CD14-positive monocyte (primary cell): ENCODE results near the gene RAB40A. TPM values are rescaled to one million over a fixed set of nuclear protein-coding genes. Genes with fewer than 3 reads are reported as not detected.

Source experiments
- DNase-seq, 3 donors: peaks; one replicate each; pipeline ENCODE4 v3.0.0-alpha.2; 2011 to 2022
- H2AFZ ChIP-seq: 2 replicates; pipeline ENCODE4 v1.6.0; 2012; ENCODE audit warnings: mild to moderate bottlenecking, low read depth, low read length, inconsistent platforms; ENCODE audit not compliant: insufficient read depth, poor library complexity, severe bottlenecking
- H3K27ac ChIP-seq, 2 donors: 1 replicate in 1 of 2; 2 replicates in 1 of 2; pipeline ENCODE4 v1.5.1; 2012 to 2013; ENCODE audit warnings: low read length in 2 of 2, control low read depth in 1 of 2, inconsistent platforms in 1 of 2, low read depth in 1 of 2, mild to moderate bottlenecking in 1 of 2
- H3K27me3 ChIP-seq, 2 donors: one replicate each; pipeline versions ENCODE4 v1.6.0 to v1.6.1; 2011 to 2013; ENCODE audit warnings: low read length in 2 of 2; ENCODE audit not compliant: control insufficient read depth in 2 of 2, insufficient read depth in 2 of 2
- H3K36me3 ChIP-seq, 2 donors: replicated peaks in 1 of 2; 1 replicate in 1 of 2; 2 replicates in 1 of 2; pipeline versions ENCODE4 v1.5.1 to v1.6.1; 2012 to 2013; ENCODE audit warnings: low read length in 2 of 2, control low read depth in 1 of 2, inconsistent platforms in 1 of 2, mild to moderate bottlenecking in 1 of 2; ENCODE audit not compliant: insufficient read depth in 2 of 2, control insufficient read depth in 1 of 2
- H3K4me1 ChIP-seq, 2 donors: 1 replicate in 1 of 2; 2 replicates in 1 of 2; pipeline versions ENCODE4 v1.5.1 to v1.6.1; 2012 to 2013; ENCODE audit warnings: low read length in 2 of 2, control low read depth in 1 of 2, inconsistent platforms in 1 of 2, mild to moderate bottlenecking in 1 of 2, moderate library complexity in 1 of 2; ENCODE audit not compliant: insufficient read depth in 2 of 2, control insufficient read depth in 1 of 2
- H3K4me2 ChIP-seq: replicated peaks from 2 replicates; pipeline ENCODE3; 2012; ENCODE audit warnings: low read length, moderate library complexity, mild to moderate bottlenecking; ENCODE audit not compliant: poor library complexity, severe bottlenecking; ENCODE audit errors: extremely low read depth
- H3K4me3 ChIP-seq, 3 experiments: fragments of 200-600 bp in 1 of 3; sonication (generic) in 1 of 3; replicated peaks in 1 of 3; 1 replicate in 2 of 3; 2 replicates in 1 of 3; pipeline ENCODE4 v1.5.1; 2011 to 2013; ENCODE audit warnings: low read length in 3 of 3, mild to moderate bottlenecking in 3 of 3, control low read depth in 2 of 3, low read depth in 2 of 3, inconsistent platforms in 1 of 3, moderate library complexity in 1 of 3
- H3K79me2 ChIP-seq: 2 replicates; pipeline ENCODE4 v1.6.0; 2012; ENCODE audit warnings: mild to moderate bottlenecking, control low read depth, inconsistent platforms, low read length, moderate library complexity; ENCODE audit not compliant: insufficient read depth
- H3K9ac ChIP-seq: 2 replicates; pipeline ENCODE4 v1.6.0; 2017; ENCODE audit warnings: low read length, mild to moderate bottlenecking; ENCODE audit not compliant: insufficient read depth, poor library complexity, severe bottlenecking
- H3K9me3 ChIP-seq, 2 donors: replicated peaks in 1 of 2; 1 replicate in 1 of 2; 2 replicates in 1 of 2; pipeline versions ENCODE4 v1.5.1 to v1.6.1; 2012 to 2013; ENCODE audit warnings: low read length in 2 of 2, control low read depth in 1 of 2; ENCODE audit not compliant: control insufficient read depth in 1 of 2, insufficient read depth in 1 of 2
- H4K20me1 ChIP-seq: 2 replicates; pipeline ENCODE4 v1.6.0; 2012; ENCODE audit warnings: mild to moderate bottlenecking, low read length, control low read depth, moderate library complexity; ENCODE audit not compliant: insufficient read depth
- H3K27ac Mint-ChIP-seq, 7 donors: one replicate each; pipeline ENCODE4 v1.8.0; 2020; ENCODE audit warnings: mild to moderate bottlenecking in 7 of 7, mixed read lengths in 7 of 7, moderate library complexity in 6 of 7, inconsistent platforms in 2 of 7
- H3K27me3 Mint-ChIP-seq, 3 donors: one replicate each; pipeline ENCODE4 v1.8.0; 2021 to 2022; ENCODE audit warnings: low read depth in 3 of 3, mild to moderate bottlenecking in 3 of 3, mixed read lengths in 3 of 3, moderate library complexity in 3 of 3, inconsistent platforms in 1 of 3
- H3K36me3 Mint-ChIP-seq, 2 donors: one replicate each; pipeline ENCODE4 v1.8.0; 2020; ENCODE audit warnings: mixed read lengths in 2 of 2, inconsistent platforms in 1 of 2, mild to moderate bottlenecking in 1 of 2
- H3K4me1 Mint-ChIP-seq: one replicate; pipeline ENCODE4 v1.8.0; 2020; ENCODE audit warnings: mild to moderate bottlenecking, mixed read lengths
- H3K4me3 Mint-ChIP-seq, 2 donors: one replicate each; pipeline ENCODE4 v1.8.0; 2020; ENCODE audit warnings: mild to moderate bottlenecking in 2 of 2, mixed read lengths in 2 of 2, moderate library complexity in 1 of 2
- H3K9me3 Mint-ChIP-seq, 7 donors: one replicate each; pipeline ENCODE4 v1.8.0; 2020 to 2022; ENCODE audit warnings: mixed read lengths in 7 of 7, mild to moderate bottlenecking in 6 of 7, moderate library complexity in 6 of 7, inconsistent platforms in 2 of 7
- CTCF ChIP-seq: fragments of 200-600 bp; IDR thresholded peaks from one replicate; pipeline ENCODE4 v1.8.0; 2022; ENCODE audit warnings: antibody characterized with exemption, mild to moderate bottlenecking
- WGBS: methylation state at CpG from one replicate; pipeline ENCODE4 v1.1.5; 2013; ENCODE audit warnings: missing lambda C conversion rate; ENCODE audit not compliant: insufficient coverage; 5-methylcytosine and 5-hydroxymethylcytosine counted together
- intact Hi-C, 2 donors: fragments of 100-400 bp; cut with micrococcal nuclease; formaldehyde crosslinking; loops; one replicate each; pipeline versions ENCODE4 v1.15.0 to v1.15.1; 2023
- polyA plus RNA-seq, 3 donors: library from polyadenylated mRNA; depleted of rRNA in 1 of 3; unstranded in 2 of 3; stranded (reverse) in 1 of 3; fragments of 300-500 nt in 2 of 3; fragments of >200 nt in 1 of 3; fragmentation: Illumina TruSeq in 2 of 3; gene quantifications; 1 replicate in 2 of 3; 2 replicates in 1 of 3; pipeline ENCODE4 v1.2.3, GENCODE V29; 2012 to 2021

RAB40A gene
- polyA plus RNA-seq, 3 donors: not detected

GRCh38 chrX:103488332-103488731, 31.0 kb downstream of the RAB40A start:
- Histone ChIP-seq H3K4me3 (no peak overlapping the region), H2AFZ (no peak overlapping the region), H4K20me1 (no peaks in the 10 kb centered on the region), H3K9me3 (no peaks in the 10 kb centered on the region), H3K4me2 (no peak overlapping the region), H3K9ac (no peak overlapping the region), H3K36me3 (no peaks in the 10 kb centered on the region), H3K27me3 (no peaks in the 10 kb centered on the region), H3K79me2 (no peaks in the 10 kb centered on the region), H3K27ac (no peak overlapping the region), H3K4me1 (no peaks in the 10 kb centered on the region)
- no peak for DNase-seq
- Mint-ChIP-seq H3K4me3 (no peak overlapping the region), H3K27ac (no peak overlapping the region), H3K36me3 (no peaks in the 10 kb centered on the region), H3K9me3 (no peaks in the 10 kb centered on the region), H3K27me3 (peaks cover 0 to 2% (median 0%) of the 10 kb centered on the region in 3 donors), H3K4me1 (no peaks in the 10 kb centered on the region)
- intact Hi-C loops: no loop called here
- no CpG with 5 or more reads among the region's 4 CpGs for WGBS
- no peak for TF ChIP-seq CTCF

GRCh38 chrX:103483720-103484119, 35.6 kb downstream of the RAB40A start:
- Histone ChIP-seq H3K9ac (no peak overlapping the region), H3K79me2 (no peaks in the 10 kb centered on the region), H3K36me3 (no peaks in the 10 kb centered on the region), H3K4me2 (no peak overlapping the region), H4K20me1 (no peaks in the 10 kb centered on the region), H3K9me3 (no peaks in the 10 kb centered on the region), H3K4me3 (no peak overlapping the region), H3K27ac (no peak overlapping the region), H3K4me1 (no peaks in the 10 kb centered on the region), H3K27me3 (no peaks in the 10 kb centered on the region), H2AFZ (no peak overlapping the region)
- intact Hi-C loops: no loop called here
- no peak for DNase-seq
- no peak overlapping the region for H3K4me3 Mint-ChIP-seq
- H3K4me1 Mint-ChIP-seq: no peaks in the 10 kb centered on the region
- no peaks in the 10 kb centered on the region for H3K9me3 Mint-ChIP-seq
- WGBS: no CpG with 5 or more reads among the region's 4 CpGs
- H3K27me3 Mint-ChIP-seq: peaks cover 0 to 4% (median 0%) of the 10 kb centered on the region in 3 donors
- no peak for TF ChIP-seq CTCF
- H3K36me3 Mint-ChIP-seq: no peaks in the 10 kb centered on the region
- H3K27ac Mint-ChIP-seq: no peak overlapping the region
